HEK293T (cell line): ENCODE data around the gene PRPF6.

Experiments used
- ARNT ChIP-seq: fragments of 450-650 bp; IDR thresholded peaks from 2 replicates; pipeline ENCODE4 v1.6.1; 2017; ENCODE audit warnings: mild to moderate bottlenecking
- BHLHE40 ChIP-seq: fragments of 450-650 bp; IDR thresholded peaks from 2 replicates; pipeline ENCODE4 v1.6.1; 2016; ENCODE audit warnings: mild to moderate bottlenecking, moderate library complexity, borderline replicate concordance
- CTBP1 ChIP-seq: fragments of 450-650 bp; IDR thresholded peaks from 2 replicates; pipeline ENCODE4 v1.6.1; 2016; ENCODE audit warnings: borderline replicate concordance
- ELF4 ChIP-seq: fragments of 450-650 bp; IDR thresholded peaks from 2 replicates; pipeline ENCODE4 v1.6.1; 2017; ENCODE audit warnings: antibody characterized with exemption
- FOXM1 ChIP-seq: fragments of 450-650 bp; IDR thresholded peaks from 2 replicates; pipeline ENCODE4 v1.6.1; 2017; ENCODE audit warnings: mild to moderate bottlenecking, borderline replicate concordance
- L3MBTL2 ChIP-seq: fragments of 450-650 bp; conservative IDR thresholded peaks from 2 replicates; pipeline ENCODE4 v1.6.1; 2016; ENCODE audit warnings: mild to moderate bottlenecking
- LEF1 ChIP-seq: fragments of 450-650 bp; IDR thresholded peaks from 2 replicates; pipeline ENCODE4 v1.6.1; 2017; ENCODE audit warnings: mild to moderate bottlenecking, borderline replicate concordance
- NFRKB ChIP-seq: fragments of 450-650 bp; IDR thresholded peaks from 2 replicates; pipeline ENCODE4 v1.6.1; 2016; ENCODE audit warnings: mild to moderate bottlenecking, moderate library complexity
- SP1 ChIP-seq: fragments of 450-650 bp; IDR thresholded peaks from 2 replicates; pipeline ENCODE4 v1.6.1; 2017
- SUZ12 ChIP-seq: fragments of 450-650 bp; IDR thresholded peaks from 2 replicates; pipeline ENCODE4 v1.6.1; 2016; ENCODE audit warnings: mild to moderate bottlenecking
- TARDBP ChIP-seq: fragments of 450-650 bp; IDR thresholded peaks from 2 replicates; pipeline ENCODE4 v1.6.1; 2016

DNA sequence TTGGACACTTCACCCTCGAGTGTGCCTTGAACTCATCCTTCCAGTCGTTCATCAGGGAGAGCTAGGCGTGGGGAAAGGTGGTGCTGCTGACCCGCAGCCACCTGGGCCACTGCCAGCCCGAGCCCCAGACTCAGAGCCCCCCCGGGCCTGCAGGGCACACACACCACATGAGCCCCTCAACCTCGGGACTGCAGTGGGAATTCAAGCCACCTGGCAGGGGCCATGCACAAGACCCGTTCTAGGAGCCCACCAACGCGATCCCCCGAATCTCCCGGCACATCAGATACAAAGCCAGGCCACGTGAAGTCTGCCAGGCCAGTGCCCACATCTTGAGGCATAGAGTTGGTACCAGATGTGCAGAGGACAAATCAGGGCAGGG lies 14.0 kb upstream of the PRPF6 start:
- TF ChIP-seq SP1 (no peak), ELF4 (no peak), CTBP1 (no peak), BHLHE40 (no peak), NFRKB (no peak), TARDBP (no peak), SUZ12 (no peak), FOXM1 (no peak), ARNT (no peak), LEF1 (no peak), L3MBTL2 (no peak)
